Dendritic cell treated with granulocyte-macrophage colony-stimulating factor and Interleukin-4, amounts not matched to agents 40 ng/mL and 50 ng/mL, for 4 days (primary cell): ENCODE data around the gene ASRGL1.
A peak's percentile ranks its signal among the peaks of the same experiment; 100 is the strongest.

Source experiments
- H3K27ac Mint-ChIP-seq: one replicate; pipeline ENCODE4 v1.8.0; 2022; ENCODE audit warnings: mild to moderate bottlenecking, mixed read lengths
- H3K27me3 Mint-ChIP-seq: one replicate; pipeline ENCODE4 v1.8.0; 2022; ENCODE audit warnings: mild to moderate bottlenecking, mixed read lengths
- H3K36me3 Mint-ChIP-seq: one replicate; pipeline ENCODE4 v1.8.0; 2022; ENCODE audit warnings: low read depth, mixed read lengths
- H3K4me1 Mint-ChIP-seq: one replicate; pipeline ENCODE4 v1.8.0; 2022; ENCODE audit warnings: low read depth, mixed read lengths
- H3K4me3 Mint-ChIP-seq: one replicate; pipeline ENCODE4 v1.8.0; 2022; ENCODE audit warnings: mild to moderate bottlenecking, moderate library complexity, mixed read lengths
- H3K9me3 Mint-ChIP-seq: one replicate; pipeline ENCODE4 v1.8.0; 2022; ENCODE audit warnings: mixed read lengths
- intact Hi-C: fragments of 100-400 bp; cut with micrococcal nuclease; formaldehyde crosslinking; loops from one replicate; pipeline ENCODE4 v1.15.0; 2022

ASRGL1 gene

DNA sequence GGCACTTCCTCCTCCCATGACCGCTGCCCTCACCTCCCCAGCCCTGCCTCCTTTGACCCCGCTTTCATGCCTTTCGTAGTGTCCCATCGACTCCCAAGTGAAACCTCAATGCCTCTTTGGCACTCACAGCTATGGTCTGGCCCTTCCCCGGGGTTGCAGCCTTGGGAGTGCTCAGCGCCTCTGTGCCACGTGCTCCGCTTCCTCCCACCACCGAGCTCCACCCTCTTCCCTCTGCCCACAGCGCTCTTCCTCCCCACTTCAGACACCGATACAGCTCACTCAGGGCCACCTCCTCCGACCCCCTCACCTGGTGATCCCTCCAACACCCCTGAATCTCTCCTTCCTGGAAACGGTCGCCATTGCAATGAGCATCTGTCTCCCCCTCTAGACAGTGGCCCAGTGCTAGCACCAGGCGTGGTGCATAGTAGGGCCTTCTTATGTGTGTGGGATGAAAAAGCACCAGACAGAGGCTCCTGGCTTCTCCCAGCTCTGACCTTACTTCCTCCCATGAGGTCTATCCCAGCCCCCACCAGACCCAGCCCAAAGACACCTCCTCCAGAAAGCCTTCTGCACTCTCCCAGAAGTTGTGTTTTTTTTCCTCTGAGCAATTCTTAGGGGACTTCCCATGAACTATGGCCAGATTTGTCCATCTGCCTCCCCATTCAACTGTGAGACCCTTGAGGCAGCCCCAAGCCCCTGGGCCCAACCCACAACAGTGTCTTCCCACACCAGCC is 65.1 kb downstream of the ASRGL1 start:
- peaks cover 56% of the 10 kb centered on the region for H3K4me1 Mint-ChIP-seq
- H3K4me3 Mint-ChIP-seq, result peak overlapping the region; percentile 46
- no peaks in the 10 kb centered on the region for H3K9me3 Mint-ChIP-seq
- H3K27me3 Mint-ChIP-seq, result peaks cover 2% of the 10 kb centered on the region
- H3K27ac Mint-ChIP-seq, result peak overlapping the region; percentile 78
- no peaks in the 10 kb centered on the region for H3K36me3 Mint-ChIP-seq
- intact Hi-C loops, result no loop called here

DNA sequence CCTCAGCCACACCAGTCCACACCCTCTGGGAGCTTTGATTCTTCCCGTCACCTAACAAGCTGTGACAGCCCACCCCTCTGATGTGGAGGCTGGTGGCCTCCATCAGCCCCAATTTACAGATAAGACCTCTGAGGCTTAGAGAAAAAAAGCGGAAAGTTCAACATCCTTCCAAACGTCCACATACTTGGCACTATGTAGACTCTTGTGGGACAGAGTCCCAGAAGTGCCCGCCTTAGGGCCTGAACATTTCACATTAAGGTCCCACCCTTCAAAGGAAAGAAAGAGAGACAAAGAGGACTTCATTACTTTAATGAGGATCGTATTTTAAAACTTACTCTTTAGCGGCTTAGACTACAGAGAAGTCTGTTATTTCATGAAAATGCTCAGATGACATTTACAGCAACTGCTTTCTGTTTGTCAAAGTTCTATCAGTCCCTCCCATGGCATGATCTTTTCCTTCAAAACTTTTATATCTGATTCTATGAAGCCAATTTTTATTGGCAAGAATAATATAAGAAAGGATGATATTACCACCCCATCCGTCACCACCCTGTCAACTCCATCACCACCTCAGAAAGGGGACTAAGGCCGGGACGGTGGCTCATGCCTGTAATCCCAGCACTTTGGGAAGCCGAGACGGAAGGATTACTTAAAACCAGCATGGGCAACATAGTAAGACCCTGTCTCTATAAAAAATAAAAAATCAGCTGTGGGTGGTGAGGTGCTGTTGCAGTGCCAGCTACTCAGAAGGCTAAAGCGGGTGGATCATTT is 65.9 kb downstream of the ASRGL1 start:
- Mint-ChIP-seq H3K4me1 (peaks cover 50% of the 10 kb centered on the region), H3K4me3 (no peak overlapping the region), H3K9me3 (no peaks in the 10 kb centered on the region), H3K27ac (peak overlapping the region; percentile 78), H3K27me3 (peaks cover 2% of the 10 kb centered on the region), H3K36me3 (no peaks in the 10 kb centered on the region)
- intact Hi-C loops, result no loop called here

GRCh38 chr11:62404435-62404834 is 67.2 kb downstream of the ASRGL1 start:
- H3K9me3 Mint-ChIP-seq, result no peaks in the 10 kb centered on the region
- H3K27ac Mint-ChIP-seq, result peak overlapping the region; percentile 50
- H3K27me3 Mint-ChIP-seq, result peaks cover 2% of the 10 kb centered on the region
- H3K4me1 Mint-ChIP-seq, result peaks cover 37% of the 10 kb centered on the region
- H3K4me3 Mint-ChIP-seq, result no peak overlapping the region
- H3K36me3 Mint-ChIP-seq, result no peaks in the 10 kb centered on the region
- intact Hi-C loops, result no loop called here

GRCh38 chr11:62404901-62405300 is 67.7 kb downstream of the ASRGL1 start:
- Mint-ChIP-seq H3K36me3 (no peaks in the 10 kb centered on the region), H3K4me1 (peaks cover 32% of the 10 kb centered on the region), H3K4me3 (no peak overlapping the region), H3K27ac (peak overlapping the region; percentile 50), H3K9me3 (no peaks in the 10 kb centered on the region), H3K27me3 (peaks cover 2% of the 10 kb centered on the region)
- intact Hi-C loops, result no loop called here

- Mint-ChIP-seq H3K4me3 (no peak overlapping the region), H3K36me3 (no peaks in the 10 kb centered on the region), H3K27ac (peak overlapping the region; percentile 63), H3K27me3 (peaks cover 2% of the 10 kb centered on the region), H3K4me1 (peaks cover 22% of the 10 kb centered on the region), H3K9me3 (no peaks in the 10 kb centered on the region)
- intact Hi-C loops, result no loop called here
These were observed 68.8 kb downstream of the ASRGL1 start for GRCh38 chr11:62406034-62406433.

GRCh38 chr11:62409831-62410230 is 72.6 kb downstream of the ASRGL1 start:
- Mint-ChIP-seq H3K4me3 (no peak overlapping the region), H3K4me1 (peaks cover 4% of the 10 kb centered on the region), H3K27me3 (peaks cover under 1% of the 10 kb centered on the region), H3K36me3 (no peaks in the 10 kb centered on the region), H3K9me3 (no peaks in the 10 kb centered on the region), H3K27ac (no peak overlapping the region)
- intact Hi-C loops, result no loop called here

GRCh38 chr11:62410972-62411371 is 73.7 kb downstream of the ASRGL1 start:
- H3K27me3 Mint-ChIP-seq, result no peaks in the 10 kb centered on the region
- peaks cover 11% of the 10 kb centered on the region for H3K4me1 Mint-ChIP-seq
- intact Hi-C loops, result no loop called here
- H3K9me3 Mint-ChIP-seq, result no peaks in the 10 kb centered on the region
- no peak overlapping the region for H3K27ac Mint-ChIP-seq
- H3K4me3 Mint-ChIP-seq, result no peak overlapping the region
- no peaks in the 10 kb centered on the region for H3K36me3 Mint-ChIP-seq

DNA sequence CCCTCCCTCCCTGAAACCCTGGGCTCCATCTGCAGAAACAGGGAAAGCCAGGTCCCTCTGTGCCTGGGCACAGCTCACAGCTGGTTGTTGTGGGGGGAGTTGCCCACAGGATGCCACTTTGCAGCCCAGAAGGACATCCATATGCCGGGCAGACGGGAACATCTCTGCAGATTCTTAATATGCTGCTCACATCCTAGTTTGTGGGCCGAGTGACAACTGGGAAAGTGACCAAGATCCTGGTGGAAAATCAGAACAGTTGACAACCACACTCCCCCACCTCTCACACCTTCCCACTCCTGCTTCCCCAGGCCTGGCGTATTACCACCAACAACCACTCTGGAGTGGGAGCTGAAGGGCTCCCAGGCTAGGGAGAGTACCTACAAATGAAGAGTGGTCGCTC is 74.3 kb downstream of the ASRGL1 start:
- H3K4me3 Mint-ChIP-seq, result no peak overlapping the region
- H3K4me1 Mint-ChIP-seq, result peaks cover 15% of the 10 kb centered on the region
- H3K9me3 Mint-ChIP-seq, result no peaks in the 10 kb centered on the region
- H3K36me3 Mint-ChIP-seq, result no peaks in the 10 kb centered on the region
- no peak overlapping the region for H3K27ac Mint-ChIP-seq
- H3K27me3 Mint-ChIP-seq, result no peaks in the 10 kb centered on the region
- intact Hi-C loops, result no loop called here

DNA sequence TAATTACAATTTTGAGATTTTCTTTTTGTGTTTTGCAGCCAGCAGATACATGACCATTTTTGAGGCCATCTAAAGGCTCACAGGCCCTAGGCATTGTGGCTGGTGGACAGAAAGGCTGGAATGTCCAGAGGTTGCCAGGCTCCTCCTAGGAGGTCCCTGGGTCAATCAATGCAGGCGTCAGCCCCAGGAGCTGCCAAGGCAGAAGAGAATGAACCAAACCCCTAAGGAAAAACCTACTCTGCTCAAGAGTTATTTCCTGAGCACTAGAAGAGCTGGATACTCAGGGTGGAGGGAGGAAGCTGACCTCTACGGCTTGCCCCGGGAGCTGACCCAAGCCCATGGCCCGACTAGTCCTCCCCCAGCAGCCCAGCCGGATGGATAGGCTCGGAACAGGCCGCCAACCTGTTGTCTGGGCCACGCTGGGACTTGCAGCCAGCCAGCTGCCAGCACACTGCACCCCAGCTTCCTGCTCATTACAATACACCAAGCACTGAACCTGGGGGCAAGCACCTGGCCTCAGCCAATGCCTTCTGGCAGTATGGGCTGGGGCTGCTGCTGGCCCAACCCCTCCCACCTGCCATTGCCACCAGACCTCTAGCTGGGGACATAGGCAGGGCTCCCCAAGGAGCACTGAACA is 75.9 kb downstream of the ASRGL1 start:
- H3K36me3 Mint-ChIP-seq, result no peaks in the 10 kb centered on the region
- H3K9me3 Mint-ChIP-seq, result no peaks in the 10 kb centered on the region
- H3K27ac Mint-ChIP-seq, result no peak overlapping the region
- intact Hi-C loops, result no loop called here
- no peaks in the 10 kb centered on the region for H3K27me3 Mint-ChIP-seq
- H3K4me1 Mint-ChIP-seq, result peaks cover 21% of the 10 kb centered on the region
- H3K4me3 Mint-ChIP-seq, result no peak overlapping the region

- H3K27me3 Mint-ChIP-seq, result peaks cover 2% of the 10 kb centered on the region
- H3K9me3 Mint-ChIP-seq, result no peaks in the 10 kb centered on the region
- intact Hi-C loops, result no loop called here
- no peak overlapping the region for H3K4me3 Mint-ChIP-seq
- H3K27ac Mint-ChIP-seq, result no peak overlapping the region
- H3K4me1 Mint-ChIP-seq, result peaks cover 46% of the 10 kb centered on the region
- no peaks in the 10 kb centered on the region for H3K36me3 Mint-ChIP-seq
These were observed 79.3 kb downstream of the ASRGL1 start for GRCh38 chr11:62416596-62416995.

GRCh38 chr11:62418136-62418535 is 80.9 kb downstream of the ASRGL1 start:
- Mint-ChIP-seq H3K4me1 (peaks cover 61% of the 10 kb centered on the region), H3K36me3 (no peaks in the 10 kb centered on the region), H3K4me3 (no peak overlapping the region), H3K27ac (peak overlapping the region; percentile 6), H3K9me3 (no peaks in the 10 kb centered on the region), H3K27me3 (peaks cover 2% of the 10 kb centered on the region)
- intact Hi-C loops, result no loop called here

GRCh38 chr11:62418733-62419132 is 81.5 kb downstream of the ASRGL1 start, which contains the start of gene SCGB1A1:
Gene SCGB1A1 (plus strand): TSS chr11:62419033. CDS start chr11:62419096, 63 bp downstream.
- intact Hi-C loops, result no loop called here
- Mint-ChIP-seq H3K4me3 (no peak within 1 kb of the TSS), H3K9me3 (no peaks in the 10 kb centered on the region), H3K27me3 (peaks cover 6% of the 10 kb centered on the region), H3K27ac (peak within 1 kb of the TSS; percentile 68), H3K4me1 (peaks cover 67% of the 10 kb centered on the region), H3K36me3 (no peaks in the 10 kb centered on the region)

GRCh38 chr11:62419314-62419929 is 82.2 kb downstream of the ASRGL1 start:
- intact Hi-C loops, result no loop called here
- Mint-ChIP-seq H3K36me3 (no peaks in the 10 kb centered on the region), H3K27ac (peak overlapping the region; percentile 68), H3K9me3 (no peaks in the 10 kb centered on the region), H3K27me3 (peaks cover 6% of the 10 kb centered on the region), H3K4me3 (no peak overlapping the region), H3K4me1 (peaks cover 71% of the 10 kb centered on the region)

- Mint-ChIP-seq H3K9me3 (no peaks in the 10 kb centered on the region), H3K36me3 (no peaks in the 10 kb centered on the region), H3K4me3 (no peak overlapping the region), H3K27me3 (peaks cover 6% of the 10 kb centered on the region), H3K4me1 (peaks cover 70% of the 10 kb centered on the region), H3K27ac (peak overlapping the region; percentile 68)
- intact Hi-C loops, result loop anchor here (5.0 kb wide), 1 partner anchor 87 kb away; no protein-coding TSS in a partner anchor
These were observed 82.7 kb downstream of the ASRGL1 start for GRCh38 chr11:62419943-62420342.
